Smooth muscle cell (in vitro differentiated cells): ENCODE data around the gene CYP2A7. TPM values are rescaled to one million over a fixed set of nuclear protein-coding genes. Genes with fewer than 3 reads are reported as not detected.
"Not testable (repeated sequence)": the region's sequence is repeated elsewhere in the genome, so short reads cannot be mapped to it uniquely, and the experiment has no call there.

ENCODE experiments used
- DNase-seq: peaks from one replicate; lab custom pipeline; 2025; ENCODE audit not compliant: unreplicated experiment; lab: John Stamatoyannopoulos, UW
- H2AFZ ChIP-seq: fragments of 200-600 bp; sonication (generic); 2 replicates; pipeline ENCODE4 v1.6.0; 2016; ENCODE audit warnings: antibody characterized with exemption, low read depth, mild to moderate bottlenecking
- H3F3A ChIP-seq: fragments of 200-600 bp; sonication (generic); 2 replicates; pipeline ENCODE4 v1.6.0; 2017; ENCODE audit warnings: antibody characterized with exemption, low read depth
- H3K27ac ChIP-seq: fragments of 200-600 bp; sonication (generic); 2 replicates; pipeline ENCODE4 v1.5.1; 2016; ENCODE audit warnings: low read depth, mild to moderate bottlenecking
- H3K27me3 ChIP-seq: fragments of 200-600 bp; sonication (generic); 2 replicates; pipeline ENCODE4 v1.6.1; 2016; ENCODE audit warnings: low read depth, mild to moderate bottlenecking
- H3K36me3 ChIP-seq: fragments of 200-600 bp; sonication (generic); 2 replicates; pipeline ENCODE4 v1.5.1; 2016; ENCODE audit warnings: low read depth
- H3K4me1 ChIP-seq: fragments of 200-600 bp; sonication (generic); 2 replicates; pipeline ENCODE4 v1.5.1; 2016; ENCODE audit warnings: low read depth
- H3K4me2 ChIP-seq: fragments of 200-600 bp; sonication (generic); 2 replicates; pipeline ENCODE4 v1.6.0; 2016; ENCODE audit warnings: mild to moderate bottlenecking
- H3K4me3 ChIP-seq: fragments of 200-600 bp; sonication (generic); 2 replicates; pipeline ENCODE4 v1.5.1; 2016; ENCODE audit warnings: mild to moderate bottlenecking
- H3K79me2 ChIP-seq: fragments of 200-600 bp; sonication (generic); 2 replicates; pipeline ENCODE4 v1.6.0; 2016; ENCODE audit warnings: low read depth, mild to moderate bottlenecking
- H3K9ac ChIP-seq: fragments of 200-600 bp; sonication (generic); 2 replicates; pipeline ENCODE4 v1.6.0; 2016; ENCODE audit warnings: low read depth
- H3K9me3 ChIP-seq: fragments of 200-600 bp; sonication (generic); replicated peaks from 2 replicates; pipeline ENCODE4 v1.5.1; 2016; ENCODE audit warnings: low read depth
- H4K20me1 ChIP-seq: fragments of 200-600 bp; sonication (generic); 2 replicates; pipeline ENCODE4 v1.6.0; 2016; ENCODE audit warnings: low read depth
- WGBS: methylation state at CpG from one replicate; pipeline ENCODE4 v1.1.7; 2016; ENCODE audit warnings: low lambda C conversion rate; 5-methylcytosine and 5-hydroxymethylcytosine counted together
- polyA plus RNA-seq: library from polyadenylated mRNA; unstranded; fragments of >200 nt; fragmentation: Nextera tagmentation; extraction: Ambion mirVana; gene quantifications from 2 replicates; pipeline ENCODE4 v1.2.1, GENCODE V29; 2016
- total RNA-seq: library from RNA; depleted of rRNA; stranded (reverse); fragments of >200 nt; gene quantifications from 2 replicates; pipeline ENCODE4 v1.2.3, GENCODE V29; 2014
- TF ChIP-seq, protein P1 (sequence below): fragments of 200-600 bp; sonication (generic); IDR thresholded peaks from 2 replicates; pipeline ENCODE4 v1.5.1; 2017; ENCODE audit warnings: borderline replicate concordance, mild to moderate bottlenecking, antibody characterized with exemption; ENCODE audit not compliant: insufficient read depth, poor library complexity, severe bottlenecking

Gene CYP2A7
- total and polyA plus RNA-seq, 2 experiments from 2014 or later, result not detected

DNA sequence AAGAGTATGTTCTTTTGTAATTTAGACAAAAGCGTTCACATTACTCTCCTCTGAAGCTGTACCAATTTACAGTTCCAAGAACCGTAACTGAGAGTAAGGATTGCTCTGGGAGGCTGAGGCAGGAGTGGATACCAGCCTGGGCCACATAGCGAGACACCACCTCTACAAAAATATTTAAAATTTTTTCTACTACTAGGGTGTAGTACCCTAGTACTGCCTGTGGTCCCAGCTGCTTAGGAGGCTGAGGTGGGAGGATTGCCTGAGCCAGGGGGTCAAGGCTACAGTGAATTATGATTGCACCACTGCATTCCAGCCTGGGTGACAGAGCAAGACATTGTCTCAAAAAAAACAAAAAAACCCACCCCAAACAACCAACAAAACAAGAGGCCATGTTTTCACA lies 19.7 kb downstream of the CYP2A7 start:
- no peak overlapping the region for H2AFZ ChIP-seq
- H3K4me1 ChIP-seq, result no peaks in the 10 kb centered on the region
- H3K27me3 ChIP-seq, result no peaks in the 10 kb centered on the region
- TF ChIP-seq, protein P1, sequence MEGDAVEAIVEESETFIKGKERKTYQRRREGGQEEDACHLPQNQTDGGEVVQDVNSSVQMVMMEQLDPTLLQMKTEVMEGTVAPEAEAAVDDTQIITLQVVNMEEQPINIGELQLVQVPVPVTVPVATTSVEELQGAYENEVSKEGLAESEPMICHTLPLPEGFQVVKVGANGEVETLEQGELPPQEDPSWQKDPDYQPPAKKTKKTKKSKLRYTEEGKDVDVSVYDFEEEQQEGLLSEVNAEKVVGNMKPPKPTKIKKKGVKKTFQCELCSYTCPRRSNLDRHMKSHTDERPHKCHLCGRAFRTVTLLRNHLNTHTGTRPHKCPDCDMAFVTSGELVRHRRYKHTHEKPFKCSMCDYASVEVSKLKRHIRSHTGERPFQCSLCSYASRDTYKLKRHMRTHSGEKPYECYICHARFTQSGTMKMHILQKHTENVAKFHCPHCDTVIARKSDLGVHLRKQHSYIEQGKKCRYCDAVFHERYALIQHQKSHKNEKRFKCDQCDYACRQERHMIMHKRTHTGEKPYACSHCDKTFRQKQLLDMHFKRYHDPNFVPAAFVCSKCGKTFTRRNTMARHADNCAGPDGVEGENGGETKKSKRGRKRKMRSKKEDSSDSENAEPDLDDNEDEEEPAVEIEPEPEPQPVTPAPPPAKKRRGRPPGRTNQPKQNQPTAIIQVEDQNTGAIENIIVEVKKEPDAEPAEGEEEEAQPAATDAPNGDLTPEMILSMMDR, result no peak
- no peak overlapping the region for H3K4me2 ChIP-seq
- H3K27ac ChIP-seq, result no peak overlapping the region
- H3F3A ChIP-seq, result peaks cover 4% of the 10 kb centered on the region
- H3K4me3 ChIP-seq, result no peak overlapping the region
- DNase-seq, result no peak
- H4K20me1 ChIP-seq, result no peaks in the 10 kb centered on the region
- H3K79me2 ChIP-seq, result no peaks in the 10 kb centered on the region
- no peak overlapping the region for H3K9ac ChIP-seq
- H3K9me3 ChIP-seq, result no peaks in the 10 kb centered on the region
- no peaks in the 10 kb centered on the region for H3K36me3 ChIP-seq
- WGBS, result 92% methylated on average over 3 of the region's 3 CpGs

DNA sequence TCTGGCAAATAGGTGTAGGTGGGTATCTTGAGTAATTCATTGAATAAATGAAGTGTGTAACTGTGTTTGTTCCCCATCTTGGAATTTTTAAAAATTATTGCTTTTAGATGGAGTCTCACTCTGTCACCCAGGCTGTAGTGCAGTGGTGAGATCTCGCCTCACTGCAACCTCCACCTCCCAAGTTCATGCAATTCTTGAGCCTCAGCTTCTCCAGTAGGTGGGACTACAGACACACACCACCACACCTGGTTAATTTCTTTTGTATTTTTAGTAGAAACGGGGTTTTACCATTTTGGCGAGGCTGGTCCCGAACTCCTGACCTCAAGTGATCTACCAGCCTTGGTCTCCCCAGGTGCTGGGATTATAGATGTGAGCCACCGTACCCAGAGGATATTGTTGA lies 23.9 kb downstream of the CYP2A7 start:
- WGBS, result 92% methylated on average over 5 of the region's 5 CpGs
- Histone ChIP-seq H3K4me2 (no peak overlapping the region), H3K36me3 (no peaks in the 10 kb centered on the region), H4K20me1 (no peaks in the 10 kb centered on the region), H3K79me2 (no peaks in the 10 kb centered on the region), H3K4me3 (no peak overlapping the region), H3K4me1 (no peaks in the 10 kb centered on the region), H2AFZ (no peak overlapping the region), H3K27ac (no peak overlapping the region), H3F3A (no peaks in the 10 kb centered on the region), H3K9ac (no peak overlapping the region), H3K9me3 (no peaks in the 10 kb centered on the region), H3K27me3 (no peaks in the 10 kb centered on the region)
- DNase-seq, result no peak
- TF ChIP-seq, protein P1, result no peak

DNA sequence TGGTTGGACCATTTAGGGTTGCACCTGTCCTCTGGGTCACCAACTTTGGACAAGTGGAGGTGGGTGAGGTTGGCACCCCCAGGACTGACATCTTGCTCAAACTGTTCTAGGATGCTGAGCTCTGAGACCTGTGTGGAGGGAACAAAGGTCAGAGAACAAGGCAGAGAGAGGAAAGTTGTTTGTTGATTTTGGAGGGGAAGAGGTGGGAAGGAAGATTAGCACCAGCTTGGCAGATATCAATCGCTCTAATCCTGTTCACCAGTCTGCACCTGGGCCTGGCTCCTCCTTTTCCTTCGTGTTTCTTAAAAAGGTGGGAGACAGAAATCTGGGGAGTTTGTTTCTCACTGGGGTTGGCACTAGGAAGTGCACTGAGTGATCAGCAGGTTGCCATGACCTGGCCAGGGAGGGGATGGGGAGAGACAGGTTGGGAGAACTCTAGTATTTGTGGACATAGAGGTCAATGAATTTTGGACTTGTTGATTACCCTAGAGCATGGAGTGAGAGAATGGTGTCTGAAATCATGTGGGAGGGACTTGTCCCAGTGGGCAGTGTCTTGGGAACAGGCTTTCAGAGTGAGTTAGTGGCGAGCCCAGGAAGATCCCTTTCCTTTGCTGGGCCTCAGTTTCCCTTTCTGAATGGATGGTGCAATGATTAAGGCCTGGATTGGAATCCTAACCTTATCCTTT lies 29.4 kb downstream of the CYP2A7 start:
- H3K4me2 ChIP-seq, H3K9me3 ChIP-seq, H4K20me1 ChIP-seq, H3K36me3 ChIP-seq, H3K79me2 ChIP-seq, H3K4me1 ChIP-seq, H3K4me3 ChIP-seq, DNase-seq, H2AFZ ChIP-seq, H3K27ac ChIP-seq, H3F3A ChIP-seq, H3K9ac ChIP-seq: not testable (repeated sequence)
- H3K27me3 ChIP-seq, result peaks cover 13% of the 10 kb centered on the region
- WGBS, result 78% methylated on average over 2 of the region's 3 CpGs

DNA sequence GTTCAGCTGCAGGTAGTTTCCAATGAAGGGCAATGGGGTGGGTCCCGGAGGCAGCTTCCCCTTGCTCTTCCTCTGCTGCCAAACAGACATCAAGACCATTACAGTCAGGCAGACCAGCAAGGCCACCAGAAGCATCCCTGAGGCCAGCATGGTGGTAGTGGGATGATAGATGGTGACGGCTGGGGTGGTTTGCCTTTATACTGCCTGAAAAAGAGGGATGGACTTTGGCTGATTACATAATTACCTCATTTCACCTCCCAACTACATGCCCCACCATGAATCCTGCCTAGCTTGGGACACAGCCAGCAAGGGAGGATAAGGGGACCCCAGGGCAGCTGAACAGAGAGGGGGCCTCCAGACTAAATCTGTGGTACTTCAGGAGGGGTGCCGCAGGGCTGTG lies 31.8 kb downstream of the CYP2A7 start, which contains the start of gene CYP2A6:
CYP2A6 (minus strand) TSS at position 171 of the 400 bp plus-strand sequence; CDS start at position 150, 21 bp downstream.
- H3K4me1 ChIP-seq, H3K27ac ChIP-seq, H3K36me3 ChIP-seq, H3F3A ChIP-seq, H4K20me1 ChIP-seq, DNase-seq, H2AFZ ChIP-seq, H3K9ac ChIP-seq, H3K9me3 ChIP-seq, H3K4me3 ChIP-seq, H3K79me2 ChIP-seq, H3K4me2 ChIP-seq: not testable (repeated sequence)
- peaks cover 13% of the 10 kb centered on the region for H3K27me3 ChIP-seq
- WGBS, result 94% methylated on average over 3 of the region's 3 CpGs

DNA sequence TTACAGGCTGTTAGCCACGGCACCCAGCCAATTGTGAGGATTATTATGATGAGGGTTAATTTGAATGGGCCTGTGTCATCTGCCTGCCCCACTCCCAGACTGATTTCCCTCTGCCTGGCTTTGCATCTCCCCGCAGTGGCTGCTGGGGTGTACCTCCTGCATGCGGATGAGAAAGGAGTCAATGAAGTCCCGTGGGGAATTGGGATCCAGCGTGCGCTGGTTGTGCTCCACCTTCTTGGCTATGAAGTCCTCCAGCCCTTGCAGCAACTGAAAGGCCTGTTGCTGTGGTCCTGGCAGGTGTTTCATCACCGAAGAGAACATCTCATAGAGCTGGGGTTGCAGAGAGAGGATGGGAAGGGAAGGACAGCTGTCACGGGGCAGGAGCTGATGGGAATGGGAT lies 35.3 kb downstream of the CYP2A7 start:
- H4K20me1 ChIP-seq, H2AFZ ChIP-seq, H3K9me3 ChIP-seq, H3K4me1 ChIP-seq, H3K27ac ChIP-seq, H3K4me2 ChIP-seq, H3K79me2 ChIP-seq, H3K36me3 ChIP-seq, H3K9ac ChIP-seq, DNase-seq, H3F3A ChIP-seq, H3K4me3 ChIP-seq: not testable (repeated sequence)
- WGBS, result 85% methylated on average over 8 of the region's 8 CpGs
- H3K27me3 ChIP-seq, result peaks cover 13% of the 10 kb centered on the region

DNA sequence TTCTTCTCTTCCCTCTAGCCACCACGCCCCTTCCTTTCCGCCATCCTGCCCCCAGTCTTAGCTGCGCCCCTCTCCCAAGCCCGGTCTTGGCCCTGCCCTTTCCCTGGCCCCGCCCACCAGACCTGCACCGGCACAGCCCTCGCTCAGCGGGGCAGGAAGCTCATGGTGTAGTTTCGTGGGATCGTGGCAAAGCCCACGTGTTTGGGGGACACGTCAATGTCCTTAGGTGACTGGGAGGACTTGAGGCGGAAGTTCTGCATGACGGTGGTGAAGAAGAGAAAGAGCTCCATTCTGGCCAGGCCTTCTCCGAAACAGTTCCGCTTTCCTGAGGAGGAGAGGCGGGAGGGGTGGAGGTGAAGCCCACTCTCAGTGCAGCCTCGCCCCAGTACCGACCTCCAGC lies 38.4 kb downstream of the CYP2A7 start:
- not testable (repeated sequence) for H3K4me1 ChIP-seq, H2AFZ ChIP-seq, H3K9me3 ChIP-seq, H3K4me3 ChIP-seq, H3K36me3 ChIP-seq, H3K9ac ChIP-seq, H3K27me3 ChIP-seq, DNase-seq, H3K79me2 ChIP-seq, H4K20me1 ChIP-seq, H3F3A ChIP-seq, H3K27ac ChIP-seq
- peak overlapping the region; percentile 54 for H3K4me2 ChIP-seq
- 26% methylated on average over 16 of the region's 19 CpGs for WGBS

DNA sequence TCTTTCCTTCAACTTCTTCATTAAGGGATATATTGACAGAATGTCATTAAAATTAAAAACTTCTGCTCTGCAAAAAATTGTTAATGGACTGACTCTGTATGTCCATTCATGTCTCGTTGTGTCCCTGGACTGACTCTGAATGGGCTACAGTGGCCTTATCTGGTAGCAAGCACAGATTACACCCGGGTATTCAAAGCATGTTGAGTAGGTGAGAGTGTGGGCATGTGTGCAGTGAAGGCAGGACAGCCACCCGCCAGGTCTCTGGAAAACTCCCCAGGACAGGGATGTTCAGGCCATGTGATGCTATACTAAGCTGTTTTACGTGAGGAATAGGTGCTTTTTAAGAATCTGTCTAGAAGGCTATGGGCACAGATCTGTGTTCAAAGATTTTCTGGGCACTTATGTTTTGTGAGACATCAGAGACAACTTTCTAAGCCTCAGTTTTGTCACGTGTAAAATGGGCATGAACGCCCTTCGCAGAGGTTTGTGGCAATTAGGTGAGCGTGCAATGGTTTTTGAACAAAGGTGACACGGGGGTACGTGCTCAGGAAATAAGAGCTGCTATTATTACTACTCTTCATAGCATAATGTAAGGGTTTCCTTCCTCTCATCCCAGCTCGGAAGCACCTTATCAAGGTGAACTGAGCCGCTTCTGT lies 38.9 kb downstream of the CYP2A7 start:
- not testable (repeated sequence) for H3K9ac ChIP-seq, H3K27ac ChIP-seq, H3K4me3 ChIP-seq, H3K79me2 ChIP-seq, H4K20me1 ChIP-seq, H3K9me3 ChIP-seq, H3K4me1 ChIP-seq, H3F3A ChIP-seq, H3K36me3 ChIP-seq, H3K27me3 ChIP-seq, H2AFZ ChIP-seq, DNase-seq
- H3K4me2 ChIP-seq, result peak overlapping the region; percentile 54
- 79% methylated on average over 8 of the region's 12 CpGs for WGBS
